K562 (cell line): ENCODE data around the gene TAAR9. TPM values are rescaled to one million over a fixed set of nuclear protein-coding genes. Genes with fewer than 3 reads are reported as not detected.

Source experiments
- ESRRB ChIP-seq: fragments of 250-450 bp; sonication (Bioruptor Pico); IDR thresholded peaks from 2 replicates; pipeline ENCODE4 v1.5.0; 2020; ENCODE audit warnings: mild to moderate bottlenecking, moderate library complexity, borderline replicate concordance
- ETV6 ChIP-seq, 3 experiments: fragments of 150-350 bp in 1 of 3; sonication (generic) in 1 of 3; formaldehyde crosslinking in 1 of 3; IDR thresholded peaks; 2 replicates each; pipeline versions ENCODE4 v1.6.1 to v1.8.0; 2014 to 2022; ENCODE audit warnings: borderline replicate concordance in 2 of 3, low read depth in 2 of 3, antibody characterized with exemption in 1 of 3, low read length in 1 of 3, mild to moderate bottlenecking in 1 of 3, missing genetic modification reagents in 1 of 3
- GTF3C2 ChIP-seq: IDR thresholded peaks from 3 replicates; pipeline ENCODE4 v1.6.1; 2011; ENCODE audit warnings: borderline replicate concordance, mild to moderate bottlenecking, moderate library complexity; ENCODE audit not compliant: insufficient read length; ENCODE audit errors: extremely low read depth
- KAT2B ChIP-seq: IDR thresholded peaks from one replicate; pipeline ENCODE4 v1.6.1; 2012; ENCODE audit warnings: low read depth, mild to moderate bottlenecking, control low read depth, inconsistent platforms, low read length, moderate library complexity
- KAT7 ChIP-seq: sonication (generic); formaldehyde crosslinking; IDR thresholded peaks from 2 replicates; pipeline ENCODE4 v1.8.0; 2022; ENCODE audit warnings: missing genetic modification reagents, mild to moderate bottlenecking, borderline replicate concordance
- PHF8 ChIP-seq: fragments of 200-600 bp; sonication (generic); IDR thresholded peaks from 2 replicates; pipeline ENCODE4 v1.6.1; 2012; ENCODE audit warnings: mixed run types, mild to moderate bottlenecking, inconsistent platforms, low read length, moderate library complexity, borderline replicate concordance
- POLR2H ChIP-seq: IDR thresholded peaks from 2 replicates; pipeline ENCODE4 v1.6.1; 2016; ENCODE audit warnings: missing genetic modification characterization, low read depth, mild to moderate bottlenecking, control low read depth, missing compliant biosample characterization, moderate library complexity
- SAFB2 ChIP-seq: fragments of 200-400 bp; formaldehyde crosslinking; IDR thresholded peaks from 2 replicates; pipeline ENCODE4 v1.6.1; 2018; ENCODE audit warnings: borderline replicate concordance, low read length, low read depth, moderate library complexity; ENCODE audit not compliant: severe bottlenecking
- SOX6 ChIP-seq: fragments of 450-650 bp; IDR thresholded peaks from 2 replicates; pipeline ENCODE4 v1.6.1; 2014; ENCODE audit warnings: mild to moderate bottlenecking
- ZBED1 ChIP-seq: IDR thresholded peaks from 2 replicates; pipeline ENCODE4 v1.6.1; 2014
- ZBTB7A ChIP-seq: IDR thresholded peaks from 2 replicates; pipeline ENCODE4 v1.6.1; 2011; ENCODE audit warnings: low read depth, mild to moderate bottlenecking, low read length, moderate library complexity, borderline replicate concordance; ENCODE audit not compliant: control insufficient read depth
- ZNF197 ChIP-seq: fragments of 200-800 bp; sonication (Bioruptor generic); IDR thresholded peaks from 2 replicates; pipeline ENCODE4 v1.6.1; 2016; ENCODE audit warnings: low read depth, missing genetic modification characterization, missing compliant biosample characterization
- ZNF584 ChIP-seq: fragments of 200-800 bp; sonication (Bioruptor generic); IDR thresholded peaks from 2 replicates; pipeline ENCODE4 v1.6.1; 2016; ENCODE audit warnings: low read depth, mild to moderate bottlenecking, missing genetic modification characterization, missing compliant biosample characterization
- ZNF695 ChIP-seq: fragments of 450-650 bp; formaldehyde crosslinking; IDR thresholded peaks from 2 replicates; pipeline ENCODE4 v1.4.0; 2020; ENCODE audit warnings: mild to moderate bottlenecking, moderate library complexity
- polyA plus RNA-seq, 8 experiments: library from polyadenylated mRNA; depleted of rRNA in 4 of 8; stranded (reverse) in 5 of 8; unstranded in 3 of 8; fragments of >200 nt; fragmentation: Nextera tagmentation in 2 of 8; fragmentation: Illumina TruSeq in 1 of 8; extraction: Ambion mirVana in 2 of 8; extraction: Trizol in 1 of 8; gene quantifications; 2 replicates each; pipeline versions ENCODE4 v1.2.1 to v1.2.3, GENCODE V29; 2011 to 2014; ENCODE audit warnings: inconsistent platforms in 1 of 8, missing spikeins in 1 of 8
- total RNA-seq, 7 experiments: library from RNA; depleted of rRNA in 6 of 7; stranded (reverse); fragments of >200 nt in 6 of 7; fragmentation: Illumina TruSeq in 2 of 7; extraction: Trizol in 2 of 7; gene quantifications; 2 replicates each; pipeline versions ENCODE4 v1.2.1 to v1.2.3, GENCODE V29; 2011 to 2021; ENCODE audit warnings: low replicate concordance in 1 of 7
- TF ChIP-seq, protein P1 (sequence below): IDR thresholded peaks from 2 replicates; pipeline ENCODE4 v1.6.1; 2011; ENCODE audit not compliant: insufficient read length; ENCODE audit errors: extremely low read depth
- TF ChIP-seq, protein P2 (sequence below): sonication (generic); formaldehyde crosslinking; IDR thresholded peaks from 2 replicates; pipeline ENCODE4 v1.8.0; 2022; ENCODE audit warnings: mild to moderate bottlenecking, missing genetic modification reagents, borderline replicate concordance
- TF ChIP-seq, protein P3 (sequence below), 2 experiments: IDR thresholded peaks; 2 replicates each; pipeline ENCODE4 v1.6.1; 2011; ENCODE audit warnings: borderline replicate concordance in 1 of 2, control low read depth in 1 of 2, low read depth in 1 of 2, low read length in 1 of 2, mild to moderate bottlenecking in 1 of 2, mixed read lengths in 1 of 2, moderate library complexity in 1 of 2; ENCODE audit not compliant: insufficient read depth in 1 of 2, insufficient read length in 1 of 2, poor library complexity in 1 of 2, severe bottlenecking in 1 of 2; ENCODE audit errors: extremely low read depth in 1 of 2

The TAAR9 gene
- total and polyA plus RNA-seq, 9 of the 15 experiments (the other 6 are each of a cell fraction or from before 2014, with no cell fraction given): not detected

DNA sequence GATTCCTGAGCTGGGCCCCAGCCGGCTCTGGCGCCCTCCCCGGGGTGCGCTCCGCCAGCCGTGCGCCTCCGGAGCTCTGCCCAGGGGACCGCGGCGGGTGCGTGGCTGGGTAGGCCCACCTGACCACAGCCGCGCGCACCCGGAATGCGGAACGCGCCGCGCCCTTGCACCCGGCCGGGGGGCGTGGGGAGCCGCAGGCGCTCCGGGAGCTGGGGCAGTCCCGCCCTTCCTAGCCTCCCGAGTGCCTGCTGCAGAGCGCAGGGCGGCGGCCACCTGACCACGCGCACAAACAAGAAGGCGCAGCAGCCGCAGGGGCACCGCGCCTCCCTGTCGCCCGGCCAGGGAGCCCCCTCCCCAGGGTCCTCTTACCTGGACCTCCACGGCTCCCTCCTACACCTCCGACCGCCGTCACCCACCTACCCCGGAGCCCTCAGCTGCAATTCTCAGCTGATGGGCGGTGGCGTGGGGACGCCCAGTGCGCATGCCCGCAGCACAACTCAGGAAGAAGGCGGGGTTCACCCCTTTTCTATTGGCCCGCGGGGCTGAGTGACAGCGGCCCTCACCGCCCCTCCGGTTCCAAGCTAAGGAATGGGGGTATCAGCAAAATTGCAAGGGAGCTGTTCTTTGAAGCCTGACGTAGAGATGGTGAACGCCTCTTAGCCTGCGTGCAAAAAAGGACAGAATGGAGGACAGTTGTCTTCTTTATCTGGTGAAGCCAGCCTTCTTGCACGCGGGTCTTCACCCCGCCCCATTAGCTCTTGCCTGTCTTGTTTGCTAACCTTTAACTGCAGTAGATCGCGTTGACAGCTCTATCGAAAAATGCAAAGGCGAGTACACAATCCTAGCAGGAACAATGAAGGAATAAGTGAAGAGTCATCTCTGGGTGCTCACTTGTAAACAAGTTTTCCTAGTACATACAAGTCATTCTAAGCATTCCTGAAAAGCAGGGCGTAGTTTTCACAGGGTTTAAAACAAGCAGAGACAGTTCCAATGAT, 25.1 kb upstream of the TAAR9 start, which contains the start of gene STX7 (continued):
- TF ChIP-seq ZNF584 (CRISPR knock-in tag): no peak
- no peak for TF ChIP-seq SAFB2
- no peak for TF ChIP-seq ESRRB (CRISPR knock-in tag)
- TF ChIP-seq, protein P1, sequence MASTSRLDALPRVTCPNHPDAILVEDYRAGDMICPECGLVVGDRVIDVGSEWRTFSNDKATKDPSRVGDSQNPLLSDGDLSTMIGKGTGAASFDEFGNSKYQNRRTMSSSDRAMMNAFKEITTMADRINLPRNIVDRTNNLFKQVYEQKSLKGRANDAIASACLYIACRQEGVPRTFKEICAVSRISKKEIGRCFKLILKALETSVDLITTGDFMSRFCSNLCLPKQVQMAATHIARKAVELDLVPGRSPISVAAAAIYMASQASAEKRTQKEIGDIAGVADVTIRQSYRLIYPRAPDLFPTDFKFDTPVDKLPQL: no peak
- TF ChIP-seq SOX6: peak; percentile 94
- no peak for TF ChIP-seq GTF3C2
- TF ChIP-seq ETV6 (IDR thresholded peaks at IDR 0.05; ENCODE audit: borderline replicate concordance in 1 of 2, low read depth in 2 of 2, low read length in 1 of 2): no peak
- no peak for TF ChIP-seq ETV6 (CRISPR knock-in tag; IDR thresholded peaks at IDR 0.05; ENCODE audit: borderline replicate concordance)
- TF ChIP-seq KAT7 (CRISPR knock-in tag): peak; percentile 97
- no peak for TF ChIP-seq ZNF695
- no peak for TF ChIP-seq ZNF197 (CRISPR knock-in tag)
- TF ChIP-seq KAT2B: no peak
- TF ChIP-seq, protein P2, sequence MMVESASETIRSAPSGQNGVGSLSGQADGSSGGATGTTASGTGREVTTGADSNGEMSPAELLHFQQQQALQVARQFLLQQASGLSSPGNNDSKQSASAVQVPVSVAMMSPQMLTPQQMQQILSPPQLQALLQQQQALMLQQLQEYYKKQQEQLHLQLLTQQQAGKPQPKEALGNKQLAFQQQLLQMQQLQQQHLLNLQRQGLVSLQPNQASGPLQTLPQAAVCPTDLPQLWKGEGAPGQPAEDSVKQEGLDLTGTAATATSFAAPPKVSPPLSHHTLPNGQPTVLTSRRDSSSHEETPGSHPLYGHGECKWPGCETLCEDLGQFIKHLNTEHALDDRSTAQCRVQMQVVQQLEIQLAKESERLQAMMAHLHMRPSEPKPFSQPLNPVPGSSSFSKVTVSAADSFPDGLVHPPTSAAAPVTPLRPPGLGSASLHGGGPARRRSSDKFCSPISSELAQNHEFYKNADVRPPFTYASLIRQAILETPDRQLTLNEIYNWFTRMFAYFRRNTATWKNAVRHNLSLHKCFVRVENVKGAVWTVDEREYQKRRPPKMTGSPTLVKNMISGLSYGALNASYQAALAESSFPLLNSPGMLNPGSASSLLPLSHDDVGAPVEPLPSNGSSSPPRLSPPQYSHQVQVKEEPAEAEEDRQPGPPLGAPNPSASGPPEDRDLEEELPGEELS (CRISPR knock-in tag): no peak
- TF ChIP-seq ZBTB7A: peak; percentile 65; the same call in 1 of the 2 replicates
- TF ChIP-seq POLR2H (tag): no peak
- TF ChIP-seq ZBED1: no peak
- peak; percentile 79 for TF ChIP-seq PHF8
- TF ChIP-seq, protein P3, sequence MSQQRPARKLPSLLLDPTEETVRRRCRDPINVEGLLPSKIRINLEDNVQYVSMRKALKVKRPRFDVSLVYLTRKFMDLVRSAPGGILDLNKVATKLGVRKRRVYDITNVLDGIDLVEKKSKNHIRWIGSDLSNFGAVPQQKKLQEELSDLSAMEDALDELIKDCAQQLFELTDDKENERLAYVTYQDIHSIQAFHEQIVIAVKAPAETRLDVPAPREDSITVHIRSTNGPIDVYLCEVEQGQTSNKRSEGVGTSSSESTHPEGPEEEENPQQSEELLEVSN (IDR thresholded peaks at IDR 0.05; ENCODE audit: borderline replicate concordance in 1 of 2, extremely low read depth in 1 of 2, insufficient read depth in 1 of 2, insufficient read length in 1 of 2, low read depth in 1 of 2, low read length in 1 of 2, poor library complexity in 1 of 2, severe bottlenecking in 1 of 2): peak in 1 of 2 experiments; percentile 28
